ENCODE data around the gene FBLN2. TPM values are rescaled to one million over a fixed set of nuclear protein-coding genes. Genes with fewer than 3 reads are reported as not detected.

Gene FBLN2
- total RNA-seq, 2 donors from 2014 or later: 12.8 to 318 TPM

GRCh38 chr3:13658681-13659080 lies 109.8 kb downstream of the FBLN2 start:
- no peak for TF ChIP-seq POLR2AphosphoS5 (IDR thresholded peaks at IDR 0.05)
- no peak for TF ChIP-seq POLR2A (IDR thresholded peaks at IDR 0.05)
- TF ChIP-seq CTCF (IDR thresholded peaks at IDR 0.05): no peak
- no peaks in the 10 kb centered on the region for H3K36me3 ChIP-seq
- no peaks in the 10 kb centered on the region for H3K4me1 ChIP-seq (replicated peaks)
- no peak overlapping the region for H3K27ac ChIP-seq
- H3K27me3 ChIP-seq (replicated peaks; ENCODE audit: insufficient read depth): no peaks in the 10 kb centered on the region
- no peak overlapping the region for H3K4me3 ChIP-seq
- 66% methylated on average over 8 of the region's 8 CpGs for WGBS
- intact Hi-C loops (cut with DNase I): loop anchor here (10.0 kb wide), 1 partner anchor 236 kb away; no protein-coding TSS in a partner anchor
- DNase-seq (ENCODE audit: low spot score): no peak
- no peaks in the 10 kb centered on the region for H3K9me3 ChIP-seq

DNA sequence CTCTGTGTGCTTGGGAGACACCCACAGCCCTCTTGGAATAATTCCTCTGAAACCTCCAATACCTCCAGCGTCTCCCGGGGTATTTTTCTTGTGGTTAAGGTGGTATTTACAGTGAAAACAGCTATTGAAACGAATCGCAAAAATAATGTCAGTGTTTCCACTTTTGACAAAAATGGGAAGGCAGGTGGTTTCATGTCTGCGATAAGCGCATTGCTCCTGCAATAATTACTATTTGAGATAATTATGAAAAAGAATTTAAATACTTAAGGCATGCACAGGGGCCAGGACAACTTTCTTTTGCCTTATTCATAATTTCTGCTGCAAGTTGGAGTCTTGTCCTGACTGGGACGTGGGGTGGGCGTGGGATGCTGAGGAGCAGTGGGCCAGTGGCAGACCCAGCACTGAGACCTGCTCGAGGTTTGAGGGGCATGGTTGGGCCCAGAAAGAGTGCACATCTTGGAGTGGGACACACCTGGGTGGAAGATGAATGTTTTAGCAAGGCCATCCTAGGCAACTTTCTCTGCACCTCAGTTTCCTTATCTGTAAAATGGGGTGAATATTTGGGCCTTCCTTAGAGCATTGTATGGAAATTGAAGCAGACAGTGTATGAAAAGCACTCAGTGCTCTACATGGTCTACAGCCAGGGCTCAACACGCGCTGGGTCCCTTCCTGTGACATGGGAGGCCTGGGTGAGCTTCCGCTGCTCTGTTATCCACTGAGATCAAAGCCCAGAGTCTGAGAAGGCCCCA lies 110.5 kb downstream of the FBLN2 start:
- WGBS: 74% methylated on average over 12 of the region's 12 CpGs
- H3K27ac ChIP-seq: no peak overlapping the region
- H3K36me3 ChIP-seq: no peaks in the 10 kb centered on the region
- intact Hi-C loops (cut with DNase I): loop anchor here (10.0 kb wide), 1 partner anchor 235 kb away; no protein-coding TSS in a partner anchor
- TF ChIP-seq CTCF (IDR thresholded peaks at IDR 0.05): no peak
- TF ChIP-seq POLR2A (IDR thresholded peaks at IDR 0.05): no peak
- TF ChIP-seq POLR2AphosphoS5 (IDR thresholded peaks at IDR 0.05): no peak
- no peaks in the 10 kb centered on the region for H3K4me1 ChIP-seq (replicated peaks)
- H3K9me3 ChIP-seq: no peaks in the 10 kb centered on the region
- H3K4me3 ChIP-seq: no peak overlapping the region
- DNase-seq (ENCODE audit: low spot score): no peak
- no peaks in the 10 kb centered on the region for H3K27me3 ChIP-seq (replicated peaks; ENCODE audit: insufficient read depth)

DNA sequence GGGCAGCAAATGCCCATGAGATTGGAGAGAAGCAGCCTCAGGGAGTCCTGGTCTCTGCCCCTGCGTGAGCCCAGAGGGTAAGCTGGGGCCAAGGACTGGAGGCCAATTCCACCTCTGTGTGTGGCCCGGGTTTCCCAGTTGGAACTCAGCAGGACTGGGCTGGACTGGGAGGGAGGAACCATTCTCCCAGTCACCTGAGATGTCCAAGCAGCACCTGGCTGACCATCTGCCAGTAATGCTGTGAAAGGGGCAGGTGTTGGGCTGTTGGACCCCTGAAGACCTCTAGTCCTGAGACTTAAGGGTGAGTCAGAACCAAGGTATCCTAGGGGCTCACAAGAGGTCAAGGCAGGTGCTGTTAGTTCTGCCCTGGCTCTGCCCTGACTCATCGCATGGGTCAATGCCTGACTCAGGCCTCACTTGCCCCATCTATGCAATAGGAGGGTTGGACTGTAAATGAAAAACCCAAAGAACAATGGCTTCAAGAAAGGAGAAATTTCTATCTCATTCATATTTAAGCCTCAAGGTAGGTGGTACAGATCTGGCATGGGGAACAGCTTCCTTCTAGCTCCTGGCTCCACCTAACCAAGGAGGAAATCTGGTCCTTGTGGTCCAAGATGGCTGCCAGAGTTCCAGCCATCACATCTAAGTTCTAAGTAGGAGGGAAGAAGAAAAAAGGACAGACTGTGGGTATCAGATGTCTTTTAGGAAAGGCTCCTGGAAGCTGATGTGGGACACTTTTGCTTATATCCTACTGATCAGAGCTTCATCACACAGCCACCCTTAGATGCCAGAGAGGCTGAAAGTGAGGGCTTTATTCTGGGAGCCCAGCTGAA lies 111.3 kb downstream of the FBLN2 start:
- WGBS: 82% methylated on average over 3 of the region's 3 CpGs
- Histone ChIP-seq H3K9me3 (no peaks in the 10 kb centered on the region), H3K4me1 (replicated peaks) (no peaks in the 10 kb centered on the region), H3K27ac (no peak overlapping the region), H3K27me3 (replicated peaks; ENCODE audit: insufficient read depth) (no peaks in the 10 kb centered on the region), H3K36me3 (no peaks in the 10 kb centered on the region), H3K4me3 (no peak overlapping the region)
- TF ChIP-seq POLR2AphosphoS5 (IDR thresholded peaks at IDR 0.05): no peak
- no peak for TF ChIP-seq POLR2A (IDR thresholded peaks at IDR 0.05)
- TF ChIP-seq CTCF (IDR thresholded peaks at IDR 0.05): no peak
- intact Hi-C loops (cut with DNase I): no loop called here
- no peak for DNase-seq (ENCODE audit: low spot score)

DNA sequence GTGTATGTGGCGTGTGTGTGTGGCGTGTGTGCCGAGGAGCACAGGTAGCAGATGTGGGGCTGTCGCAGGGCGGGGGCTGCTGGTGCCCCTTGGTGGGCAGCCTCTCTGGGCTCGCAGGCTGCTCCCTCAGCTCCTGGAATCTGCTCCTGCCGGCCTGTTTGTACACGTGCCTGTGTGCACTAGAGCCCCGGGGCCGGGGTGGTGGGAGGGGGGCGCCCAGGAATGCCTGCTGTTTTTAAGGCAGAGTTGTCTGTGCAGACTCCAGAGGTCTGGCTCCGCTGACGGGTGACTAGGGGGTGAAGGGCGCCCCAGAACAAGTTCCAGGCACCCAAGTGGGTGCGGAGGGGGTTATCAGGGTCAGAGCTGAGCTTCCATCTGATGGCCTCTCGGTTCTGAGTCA lies 112.2 kb downstream of the FBLN2 start:
- no peaks in the 10 kb centered on the region for H3K9me3 ChIP-seq
- H3K36me3 ChIP-seq: no peaks in the 10 kb centered on the region
- no peak overlapping the region for H3K4me3 ChIP-seq
- H3K4me1 ChIP-seq (replicated peaks): no peaks in the 10 kb centered on the region
- WGBS: 67% methylated on average over 16 of the region's 16 CpGs
- no peak overlapping the region for H3K27ac ChIP-seq
- TF ChIP-seq CTCF (IDR thresholded peaks at IDR 0.05) (no peak), POLR2AphosphoS5 (IDR thresholded peaks at IDR 0.05) (no peak), POLR2A (IDR thresholded peaks at IDR 0.05) (no peak)
- DNase-seq (ENCODE audit: low spot score): no peak
- intact Hi-C loops (cut with DNase I): no loop called here
- peaks cover 5% of the 10 kb centered on the region for H3K27me3 ChIP-seq (replicated peaks; ENCODE audit: insufficient read depth)
